ENCODE results near the gene NTSR1. TPM values are rescaled to one million over a fixed set of nuclear protein-coding genes. Genes with fewer than 3 reads are reported as not detected.

Gene NTSR1
- total and polyA plus RNA-seq, 2 of the 13 experiments (the other 11 are each of a cell fraction or from before 2014, with no cell fraction given), result 0.09 to 0.12 TPM

GRCh38 chr20:62668441-62669027 is 40.1 kb upstream of the NTSR1 start (continued):
- TF ChIP-seq, protein P1, sequence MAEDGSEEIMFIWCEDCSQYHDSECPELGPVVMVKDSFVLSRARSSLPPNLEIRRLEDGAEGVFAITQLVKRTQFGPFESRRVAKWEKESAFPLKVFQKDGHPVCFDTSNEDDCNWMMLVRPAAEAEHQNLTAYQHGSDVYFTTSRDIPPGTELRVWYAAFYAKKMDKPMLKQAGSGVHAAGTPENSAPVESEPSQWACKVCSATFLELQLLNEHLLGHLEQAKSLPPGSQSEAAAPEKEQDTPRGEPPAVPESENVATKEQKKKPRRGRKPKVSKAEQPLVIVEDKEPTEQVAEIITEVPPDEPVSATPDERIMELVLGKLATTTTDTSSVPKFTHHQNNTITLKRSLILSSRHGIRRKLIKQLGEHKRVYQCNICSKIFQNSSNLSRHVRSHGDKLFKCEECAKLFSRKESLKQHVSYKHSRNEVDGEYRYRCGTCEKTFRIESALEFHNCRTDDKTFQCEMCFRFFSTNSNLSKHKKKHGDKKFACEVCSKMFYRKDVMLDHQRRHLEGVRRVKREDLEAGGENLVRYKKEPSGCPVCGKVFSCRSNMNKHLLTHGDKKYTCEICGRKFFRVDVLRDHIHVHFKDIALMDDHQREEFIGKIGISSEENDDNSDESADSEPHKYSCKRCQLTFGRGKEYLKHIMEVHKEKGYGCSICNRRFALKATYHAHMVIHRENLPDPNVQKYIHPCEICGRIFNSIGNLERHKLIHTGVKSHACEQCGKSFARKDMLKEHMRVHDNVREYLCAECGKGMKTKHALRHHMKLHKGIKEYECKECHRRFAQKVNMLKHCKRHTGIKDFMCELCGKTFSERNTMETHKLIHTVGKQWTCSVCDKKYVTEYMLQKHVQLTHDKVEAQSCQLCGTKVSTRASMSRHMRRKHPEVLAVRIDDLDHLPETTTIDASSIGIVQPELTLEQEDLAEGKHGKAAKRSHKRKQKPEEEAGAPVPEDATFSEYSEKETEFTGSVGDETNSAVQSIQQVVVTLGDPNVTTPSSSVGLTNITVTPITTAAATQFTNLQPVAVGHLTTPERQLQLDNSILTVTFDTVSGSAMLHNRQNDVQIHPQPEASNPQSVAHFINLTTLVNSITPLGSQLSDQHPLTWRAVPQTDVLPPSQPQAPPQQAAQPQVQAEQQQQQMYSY (CRISPR knock-in tag; IDR thresholded peaks at IDR 0.05), result no peak
- TF ChIP-seq ZNF496 (CRISPR knock-in tag; IDR thresholded peaks at IDR 0.05; ENCODE audit: insufficient replicate concordance) (no peak), FOSL2 (CRISPR knock-in tag; IDR thresholded peaks at IDR 0.05) (peak; percentile 56), TAF1 (CRISPR knock-in tag; IDR thresholded peaks at IDR 0.05) (no peak; the same call in 1 of the 2 replicates), REL (CRISPR knock-in tag; conservative IDR thresholded peaks at IDR 0.05) (no peak), ETV6 (CRISPR knock-in tag; conservative IDR thresholded peaks at IDR 0.05) (0 out of 2 replicates have a peak, but pooled peaks have one; percentile 60), PATZ1 (CRISPR knock-in tag; IDR thresholded peaks at IDR 0.05) (peak; percentile 54; the same call in 1 of the 2 replicates), NCOA5 (CRISPR knock-in tag; IDR thresholded peaks at IDR 0.05) (no peak), SMAD9 (CRISPR knock-in tag; IDR thresholded peaks at IDR 0.05) (no peak), POLR2AphosphoS2 (IDR thresholded peaks at IDR 0.05; ENCODE audit: low read depth, low read length) (no peak), ZBTB40 (IDR thresholded peaks at IDR 0.05) (no peak), ZBTB40 (CRISPR knock-in tag; IDR thresholded peaks at IDR 0.05) (peak; percentile 25; the same call in 1 of the 2 replicates)
- TF ChIP-seq, protein P2, sequence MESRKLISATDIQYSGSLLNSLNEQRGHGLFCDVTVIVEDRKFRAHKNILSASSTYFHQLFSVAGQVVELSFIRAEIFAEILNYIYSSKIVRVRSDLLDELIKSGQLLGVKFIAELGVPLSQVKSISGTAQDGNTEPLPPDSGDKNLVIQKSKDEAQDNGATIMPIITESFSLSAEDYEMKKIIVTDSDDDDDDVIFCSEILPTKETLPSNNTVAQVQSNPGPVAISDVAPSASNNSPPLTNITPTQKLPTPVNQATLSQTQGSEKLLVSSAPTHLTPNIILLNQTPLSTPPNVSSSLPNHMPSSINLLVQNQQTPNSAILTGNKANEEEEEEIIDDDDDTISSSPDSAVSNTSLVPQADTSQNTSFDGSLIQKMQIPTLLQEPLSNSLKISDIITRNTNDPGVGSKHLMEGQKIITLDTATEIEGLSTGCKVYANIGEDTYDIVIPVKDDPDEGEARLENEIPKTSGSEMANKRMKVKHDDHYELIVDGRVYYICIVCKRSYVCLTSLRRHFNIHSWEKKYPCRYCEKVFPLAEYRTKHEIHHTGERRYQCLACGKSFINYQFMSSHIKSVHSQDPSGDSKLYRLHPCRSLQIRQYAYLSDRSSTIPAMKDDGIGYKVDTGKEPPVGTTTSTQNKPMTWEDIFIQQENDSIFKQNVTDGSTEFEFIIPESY (CRISPR knock-in tag; IDR thresholded peaks at IDR 0.05), result peak; percentile 96
